Activated CD4-positive, alpha-beta T cell treated with anti-CD3 and anti-CD28 coated beads for 48 hours (primary cell): ENCODE data around the gene RAMACL.
"Not testable (repeated sequence)": the region's sequence is repeated elsewhere in the genome, so short reads cannot be mapped to it uniquely, and the experiment has no call there.

ENCODE experiments used
- DNase-seq: peaks from one replicate; pipeline ENCODE4 v3.0.0-alpha.2; 2020

The RAMACL gene

DNA sequence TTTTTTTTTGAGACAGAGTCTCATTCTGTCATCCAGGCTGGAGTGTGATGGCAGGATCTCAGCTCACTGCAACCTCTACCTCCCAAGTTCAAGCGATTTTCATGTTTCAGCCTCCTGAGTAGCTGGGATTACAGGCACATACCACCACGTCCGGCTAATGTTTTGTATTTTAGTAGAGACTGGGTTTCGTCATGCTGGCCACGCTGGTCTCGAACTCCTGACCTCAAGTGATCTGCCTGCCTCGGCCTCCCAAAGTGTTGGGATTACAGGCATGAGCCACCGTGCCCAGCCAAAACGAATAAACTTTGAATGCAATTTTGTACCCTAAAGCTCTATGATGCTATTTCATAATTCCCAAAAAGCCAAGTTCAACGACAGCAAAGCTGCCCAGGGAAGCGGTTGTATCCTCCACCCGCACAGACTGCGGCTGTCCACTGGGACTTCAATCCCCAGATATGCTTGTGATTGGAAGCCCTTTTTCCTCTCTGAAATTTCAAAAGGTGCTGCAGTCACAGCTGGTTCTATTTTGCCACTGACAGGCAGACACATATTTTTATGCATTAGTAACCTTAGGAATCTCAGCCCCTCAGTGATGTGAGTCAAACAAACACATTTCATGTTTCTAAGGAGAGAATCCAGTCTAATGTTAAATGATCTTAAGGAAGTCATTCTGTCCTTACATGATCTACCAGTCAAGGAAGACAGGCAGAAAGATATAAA, 8.7 kb upstream of the RAMACL start:
- DNase-seq, result no peak

DNA sequence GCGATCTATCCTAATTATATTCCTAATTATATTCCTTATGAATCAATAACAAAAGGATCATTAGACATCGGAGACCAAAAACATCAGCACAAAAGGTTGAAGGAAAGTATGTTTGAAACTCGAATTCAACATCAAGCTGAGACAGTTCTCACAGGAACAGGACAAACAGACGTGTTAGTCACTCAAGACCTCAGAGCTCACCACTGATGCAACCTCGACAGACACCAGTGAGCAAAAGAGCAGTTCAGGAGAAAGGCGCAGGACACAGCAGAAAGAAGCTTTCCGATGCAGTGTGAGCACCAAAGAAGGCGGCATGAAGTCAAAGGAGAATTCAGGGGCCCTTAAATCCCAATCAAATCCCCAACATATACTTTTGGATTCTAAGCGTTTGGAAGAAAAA, 6.3 kb upstream of the RAMACL start:
- DNase-seq, result no peak

DNA sequence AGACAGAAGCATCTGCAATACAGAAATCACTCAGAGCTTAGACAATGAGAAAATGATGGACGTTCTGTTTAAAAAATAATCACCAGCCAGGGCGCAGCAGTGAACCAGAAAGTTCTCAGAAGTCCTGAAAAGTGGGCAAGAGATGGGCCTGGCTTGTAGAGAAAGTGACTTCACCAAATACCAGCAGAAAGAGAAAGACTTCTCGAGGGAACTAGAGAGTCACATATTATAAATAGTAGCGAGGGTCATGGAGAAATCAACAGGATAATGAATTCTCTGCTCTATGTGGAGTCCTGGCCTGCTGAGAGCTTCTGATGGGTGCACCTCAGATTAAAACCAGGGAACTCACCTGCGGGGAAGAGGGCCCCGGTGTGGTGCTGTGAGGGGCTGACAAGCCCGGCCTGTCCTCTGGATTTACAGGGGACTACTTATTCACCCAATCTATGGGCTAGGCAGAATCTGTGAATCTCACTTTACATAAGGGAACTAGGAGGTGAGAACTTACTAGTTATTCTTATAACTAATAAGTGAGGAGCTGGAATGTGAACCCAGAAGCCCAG, 5.6 kb upstream of the RAMACL start:
- no peak for DNase-seq

DNA sequence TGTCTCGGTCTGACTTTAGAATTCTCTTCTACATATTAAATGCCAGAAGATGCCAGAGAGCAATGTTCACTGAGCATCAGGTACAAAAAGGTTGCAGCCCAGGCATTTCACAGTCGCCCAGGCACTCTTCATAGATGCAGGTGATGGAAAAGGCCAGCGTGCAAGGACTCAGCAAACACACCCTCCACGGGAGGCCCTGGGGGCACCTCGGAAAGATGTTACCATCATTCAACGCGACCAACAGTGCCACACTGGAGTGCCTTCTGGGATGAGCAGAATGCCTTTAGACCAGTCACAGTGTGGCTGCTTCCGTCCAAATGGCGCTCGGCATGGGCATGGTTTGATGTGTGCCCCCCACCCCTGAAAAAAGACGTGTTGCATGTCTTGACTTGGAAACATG, 4.5 kb upstream of the RAMACL start:
- no peak for DNase-seq

DNA sequence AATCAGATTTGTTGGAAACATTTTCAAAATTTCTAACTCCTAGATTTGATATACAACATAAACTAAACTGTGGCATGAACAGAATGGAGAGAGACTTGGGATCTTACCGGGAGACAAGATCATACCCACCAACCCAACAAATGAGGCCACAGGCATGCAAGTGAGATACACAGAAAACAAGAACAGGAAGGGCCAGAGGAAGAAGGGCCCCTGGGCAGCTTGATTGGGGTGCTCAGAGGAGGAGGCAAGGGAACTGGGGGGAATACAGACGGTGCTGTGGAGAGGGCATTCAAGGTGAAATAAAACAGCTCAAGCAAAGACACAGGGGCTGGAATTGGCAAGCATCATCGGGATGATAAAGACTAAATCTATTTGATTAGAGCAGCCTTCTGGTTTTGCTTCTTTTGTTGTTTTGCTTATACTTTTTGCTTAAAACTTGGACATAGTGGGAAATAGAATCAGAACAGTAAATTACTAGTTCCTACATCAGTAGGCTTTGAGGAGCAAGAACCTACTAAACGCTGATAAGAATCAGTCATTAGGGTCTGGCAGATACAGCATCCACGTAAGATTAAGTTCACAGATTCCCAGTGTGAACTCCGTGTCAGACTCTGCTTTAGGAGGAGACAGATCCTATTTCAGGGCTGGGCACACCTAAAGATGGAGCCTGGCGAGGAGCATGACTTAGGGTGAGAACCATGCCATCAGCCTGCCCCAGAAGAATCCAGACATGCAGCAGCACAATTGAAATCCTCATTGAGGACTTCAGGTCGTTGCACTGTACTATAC, 3.5 kb upstream of the RAMACL start:
- no peak for DNase-seq

DNA sequence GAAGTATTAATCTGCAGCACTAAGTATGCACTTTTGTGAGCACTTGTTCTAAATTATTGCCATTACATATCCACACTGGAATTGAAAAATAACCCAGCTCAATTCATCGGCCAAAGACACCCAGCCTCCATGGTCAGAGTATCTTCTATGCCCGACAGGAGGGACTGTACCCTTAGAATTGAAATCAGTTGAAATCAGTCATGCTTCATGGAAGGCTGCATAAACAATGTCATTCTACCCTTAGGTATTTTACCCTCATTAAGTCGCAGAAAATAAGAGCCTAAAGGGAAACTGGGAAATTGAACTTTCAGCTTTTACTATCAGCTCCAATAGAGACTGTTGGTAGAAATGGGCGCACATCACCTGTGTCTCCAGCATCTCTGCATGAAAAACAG, 2.9 kb upstream of the RAMACL start:
- DNase-seq, result no peak

DNA sequence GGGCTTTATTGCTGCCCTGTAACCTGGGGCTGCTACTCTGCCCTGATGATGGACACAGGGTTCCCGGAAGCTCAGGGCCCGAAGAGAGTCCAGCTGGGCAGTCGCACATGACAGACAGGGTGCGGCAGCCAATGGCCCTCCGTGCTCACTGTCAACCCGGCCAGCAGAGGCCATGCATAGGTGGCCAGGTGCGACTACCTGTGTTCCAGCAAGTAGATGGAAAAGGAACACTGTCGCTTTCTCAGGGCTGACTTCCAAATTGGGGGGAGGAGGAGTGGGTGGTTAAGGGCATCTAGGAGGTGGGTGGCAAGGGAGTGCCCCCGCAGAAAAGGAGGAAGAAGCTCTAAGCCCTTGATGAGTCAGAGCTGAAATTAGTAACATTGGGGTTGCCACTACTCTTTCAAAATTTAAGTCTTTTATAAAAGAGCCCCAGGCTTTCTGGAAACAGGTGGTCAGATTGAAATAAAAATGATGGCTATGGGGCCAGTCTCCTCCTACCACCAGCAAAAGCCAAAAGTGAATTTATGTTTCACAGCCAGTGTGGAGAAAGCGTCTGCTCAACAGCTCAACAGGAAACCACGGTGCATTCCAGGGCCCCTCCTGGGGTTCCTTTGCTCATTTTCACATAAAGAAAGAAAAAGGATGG, 2.3 kb upstream of the RAMACL start:
- DNase-seq, result no peak

DNA sequence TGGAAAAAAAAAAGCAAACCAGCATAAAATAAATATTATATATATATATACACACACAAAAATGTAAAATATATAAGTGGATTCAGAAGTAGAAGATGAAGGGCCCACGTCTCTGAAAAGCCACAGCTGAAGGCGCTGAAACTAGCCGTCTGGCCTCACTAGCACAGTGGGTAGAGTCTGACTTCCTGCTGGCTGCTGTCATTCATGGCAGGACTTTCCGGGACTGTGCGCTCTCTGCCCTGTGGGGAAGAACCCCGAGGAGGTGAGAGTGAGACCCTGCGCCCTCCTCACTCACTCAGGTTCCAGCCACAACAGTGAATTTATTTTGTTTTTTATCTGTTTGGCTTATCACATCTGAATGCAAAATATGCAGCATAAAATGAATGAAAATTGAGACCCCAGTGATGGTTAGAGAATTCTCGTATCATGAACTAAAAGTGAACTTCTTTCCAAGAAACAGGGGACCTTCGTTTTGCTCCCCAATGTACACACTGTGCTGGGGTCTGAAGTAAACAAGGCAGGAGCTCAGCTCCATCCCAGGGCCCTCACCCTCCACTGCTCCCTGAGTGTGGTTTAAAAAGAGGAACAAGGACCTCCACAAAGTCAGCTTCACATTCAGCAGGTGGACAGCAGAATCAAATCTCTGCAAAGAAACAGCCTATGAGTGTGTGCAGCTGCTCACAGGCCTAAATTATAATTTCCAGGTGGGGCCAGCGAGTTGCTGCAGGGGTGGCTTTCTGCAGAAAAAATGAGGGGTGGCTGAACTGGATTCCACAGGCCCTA, 1.3 kb upstream of the RAMACL start:
- DNase-seq, result no peak

DNA sequence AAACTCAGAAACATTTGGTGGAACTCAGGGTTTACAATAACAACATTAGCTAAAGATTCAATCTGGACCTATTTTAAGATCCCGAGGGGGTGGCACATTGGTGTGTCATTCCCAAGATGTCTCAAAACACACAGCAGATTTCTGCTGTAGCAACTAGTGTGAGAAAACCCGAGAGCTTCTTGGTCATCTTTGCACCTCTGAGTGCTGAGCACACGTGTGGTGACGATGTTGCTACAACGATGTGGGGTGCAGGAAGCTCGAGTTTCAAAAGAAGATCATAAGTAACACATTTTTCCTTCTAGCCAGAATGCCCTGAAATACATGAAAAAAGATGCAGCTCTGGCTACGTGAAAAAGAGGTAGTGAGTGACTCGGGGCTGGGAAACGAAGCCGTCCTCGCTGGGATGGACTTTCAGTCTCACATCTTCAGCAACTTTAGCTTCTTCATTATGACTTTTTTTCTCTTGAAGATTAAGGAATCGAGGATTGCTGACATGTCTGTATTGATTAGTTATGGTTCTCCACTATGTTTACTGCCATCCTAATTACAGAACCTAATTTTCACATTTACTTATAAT, 1.5 kb downstream of the RAMACL start:
- no peak for DNase-seq

DNA sequence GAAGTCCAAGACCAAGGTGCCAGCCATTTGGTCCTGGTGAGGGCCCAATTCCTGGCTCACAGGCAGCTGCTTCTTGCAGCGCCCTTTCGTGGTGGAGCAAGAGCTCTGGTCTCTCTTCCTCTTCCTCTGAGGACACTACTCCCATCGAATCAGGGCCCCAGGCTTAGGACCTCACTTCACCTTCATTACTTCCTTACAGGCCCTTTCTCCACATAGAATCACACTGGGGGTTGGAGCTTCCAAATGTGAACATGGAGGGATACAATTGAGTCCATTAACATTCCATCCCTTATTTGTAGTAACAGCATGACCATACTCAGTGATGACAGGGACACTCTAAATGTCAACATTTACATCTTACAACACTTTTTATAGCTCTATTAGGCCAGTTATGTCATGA, 2.3 kb downstream of the RAMACL start:
- DNase-seq, result no peak

DNA sequence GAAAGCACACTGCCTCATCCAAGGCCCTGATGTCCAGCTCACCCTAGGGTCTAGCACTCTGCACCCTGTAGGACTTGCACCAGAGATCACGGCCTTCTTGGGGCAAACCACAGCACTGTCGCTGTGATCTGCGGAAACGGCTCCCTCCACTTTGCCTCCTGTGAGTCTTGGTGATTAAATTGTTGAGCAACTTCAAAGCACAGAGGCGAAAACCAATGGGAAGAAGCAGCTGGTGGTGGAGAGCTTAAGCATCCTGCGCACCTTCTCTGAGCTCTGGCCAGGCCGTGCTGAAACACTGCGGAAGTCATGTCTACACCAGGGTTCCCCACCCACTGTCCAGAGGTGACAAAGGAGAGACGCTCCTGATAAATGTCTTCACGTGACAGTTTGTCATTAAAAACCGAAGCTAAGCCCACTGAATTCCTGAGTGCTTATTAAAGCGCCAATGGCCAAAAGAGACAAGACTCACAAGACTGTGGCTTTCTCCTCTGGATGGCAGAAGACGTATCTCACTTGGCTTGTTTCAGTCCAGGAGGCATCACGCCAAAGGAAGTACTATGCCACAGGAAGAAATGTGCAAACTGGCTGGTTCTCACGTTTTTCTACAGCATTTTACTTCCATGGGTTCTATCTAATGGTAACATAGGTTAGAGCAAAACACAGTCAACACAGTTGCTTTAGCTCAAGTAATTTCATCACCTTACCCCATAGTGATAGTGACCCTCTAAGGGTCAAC, 3.1 kb downstream of the RAMACL start:
- no peak for DNase-seq

DNA sequence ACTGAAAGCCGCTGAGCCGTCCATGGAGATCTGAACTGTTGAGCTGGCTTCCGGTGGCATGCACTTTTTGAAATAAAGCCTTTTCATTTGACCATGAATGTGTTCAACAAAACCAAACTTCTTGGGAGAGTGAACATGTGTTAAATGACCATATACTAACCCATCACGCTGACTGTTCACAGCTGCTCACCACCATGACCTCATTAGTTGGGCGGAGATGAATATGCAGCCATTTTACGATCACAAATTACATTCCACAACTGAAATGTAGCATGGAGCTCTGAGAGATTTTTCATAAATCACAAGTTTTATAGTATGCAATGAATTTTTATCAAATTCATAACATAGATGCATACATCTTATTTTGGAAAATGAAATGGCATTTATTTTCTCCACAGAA, 4.2 kb downstream of the RAMACL start:
- DNase-seq, result no peak

DNA sequence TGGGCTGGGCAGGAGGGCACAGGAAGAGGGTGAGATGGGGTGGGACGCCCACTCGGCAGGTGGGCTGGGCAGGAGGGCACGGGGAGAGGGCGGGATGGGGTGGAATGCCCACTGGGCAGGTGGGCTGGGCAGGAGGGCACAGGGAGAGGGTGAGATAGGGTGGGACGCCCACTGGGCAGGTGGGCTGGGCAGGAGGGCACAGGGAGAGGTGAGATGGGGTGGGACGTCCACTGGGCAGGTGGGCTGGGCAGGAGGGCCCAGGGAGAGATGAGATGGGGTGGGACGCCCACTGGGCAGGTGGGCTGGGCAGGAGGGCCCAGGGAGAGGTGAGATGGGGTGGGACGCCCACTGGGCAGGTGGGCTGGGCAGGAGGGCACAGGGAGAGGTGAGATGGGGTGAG, 4.7 kb downstream of the RAMACL start:
- DNase-seq, result not testable (repeated sequence)

DNA sequence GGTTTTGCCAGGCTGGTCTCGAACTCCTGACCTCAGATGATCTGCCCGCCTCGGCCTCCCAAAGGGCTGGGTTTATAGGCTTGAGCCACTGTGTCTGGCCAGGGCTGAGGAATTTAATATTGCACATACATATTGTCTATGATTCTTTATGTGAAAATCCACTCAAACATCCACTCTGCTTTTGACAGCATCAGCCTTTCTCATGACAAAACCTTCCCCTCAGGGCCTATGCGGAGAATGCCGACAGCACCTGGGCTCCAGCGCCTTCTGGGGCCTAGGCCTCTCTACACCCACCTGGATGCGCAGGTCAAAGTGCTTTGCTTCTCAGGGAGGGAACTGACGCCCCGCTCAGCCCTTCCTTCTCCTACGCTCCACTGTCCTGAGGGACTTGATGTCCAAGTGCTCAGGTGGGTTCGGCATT, 5.4 kb downstream of the RAMACL start:
- DNase-seq, result no peak

DNA sequence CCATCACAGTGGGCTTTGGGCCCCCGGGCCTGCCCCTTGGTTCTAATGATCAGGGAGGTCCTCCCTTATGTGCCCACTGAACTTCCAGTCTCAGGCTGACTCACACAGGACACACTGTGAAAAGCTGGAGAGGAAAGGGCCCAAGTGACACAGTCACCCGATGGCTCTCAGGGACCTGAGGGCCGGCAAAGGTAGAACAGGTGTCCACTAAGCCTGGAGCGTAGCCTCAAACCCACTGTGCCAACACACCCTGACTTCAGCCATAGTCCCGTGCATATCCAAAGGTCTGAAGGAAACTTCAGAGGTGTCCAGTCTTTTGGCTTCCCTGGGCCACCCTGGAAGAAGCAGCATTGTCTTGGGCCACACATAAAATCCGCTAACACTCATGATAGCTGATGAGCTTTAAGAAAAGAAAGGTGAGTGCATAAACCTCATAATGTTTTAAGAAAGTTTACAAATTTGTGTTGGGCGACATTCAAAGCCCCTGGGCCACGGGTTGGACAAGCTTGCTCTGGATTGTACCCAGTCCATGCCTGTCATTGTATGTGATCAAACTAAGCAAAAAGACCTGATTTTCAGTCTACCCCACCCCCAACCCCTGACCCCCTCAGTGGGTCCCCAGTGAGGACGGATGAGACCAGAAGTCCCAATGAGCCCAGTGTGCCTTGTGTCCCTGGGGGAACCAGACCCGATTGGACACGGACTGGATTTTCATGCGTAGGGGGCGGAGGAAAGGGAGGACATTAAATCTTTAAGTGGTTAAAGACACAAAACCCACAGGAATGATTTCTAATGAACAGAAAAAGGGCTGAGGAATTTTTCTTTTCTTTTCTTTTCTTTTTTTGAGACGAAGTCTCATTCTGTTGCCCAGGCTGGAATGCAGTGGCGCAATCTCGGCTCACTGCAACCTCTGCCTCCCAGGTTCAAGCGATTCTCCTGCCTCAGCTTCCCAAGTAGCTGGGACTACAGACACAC, 6.1 kb downstream of the RAMACL start:
- DNase-seq, result no peak

DNA sequence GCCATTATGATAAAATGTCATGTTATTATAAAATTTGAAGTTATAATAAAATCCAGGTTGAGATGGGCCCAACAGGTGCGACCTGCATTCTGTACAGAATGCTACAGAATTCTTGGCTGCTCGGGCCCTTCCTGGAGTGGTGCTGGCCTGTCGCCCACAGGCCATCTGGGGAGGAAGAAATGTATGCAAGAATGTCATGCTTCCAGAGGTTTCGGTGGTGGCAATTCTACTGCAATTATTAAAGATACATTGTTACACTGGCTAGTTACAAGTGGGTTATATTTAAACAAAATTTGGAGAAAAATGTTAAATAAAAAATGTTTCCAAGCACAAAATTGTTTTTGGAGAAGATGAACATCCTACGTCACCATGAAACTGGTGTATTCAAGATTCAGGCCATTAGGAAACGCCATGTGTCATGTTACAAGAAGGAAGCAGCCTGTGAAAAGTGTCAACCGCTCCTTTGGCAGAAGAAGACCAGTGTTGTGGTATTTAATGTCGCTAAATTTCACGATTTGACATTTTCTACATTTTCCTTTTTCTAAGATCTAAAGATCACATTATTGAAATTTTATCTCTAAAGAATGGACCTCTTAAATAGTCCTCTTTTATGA, 7.1 kb downstream of the RAMACL start:
- no peak for DNase-seq

DNA sequence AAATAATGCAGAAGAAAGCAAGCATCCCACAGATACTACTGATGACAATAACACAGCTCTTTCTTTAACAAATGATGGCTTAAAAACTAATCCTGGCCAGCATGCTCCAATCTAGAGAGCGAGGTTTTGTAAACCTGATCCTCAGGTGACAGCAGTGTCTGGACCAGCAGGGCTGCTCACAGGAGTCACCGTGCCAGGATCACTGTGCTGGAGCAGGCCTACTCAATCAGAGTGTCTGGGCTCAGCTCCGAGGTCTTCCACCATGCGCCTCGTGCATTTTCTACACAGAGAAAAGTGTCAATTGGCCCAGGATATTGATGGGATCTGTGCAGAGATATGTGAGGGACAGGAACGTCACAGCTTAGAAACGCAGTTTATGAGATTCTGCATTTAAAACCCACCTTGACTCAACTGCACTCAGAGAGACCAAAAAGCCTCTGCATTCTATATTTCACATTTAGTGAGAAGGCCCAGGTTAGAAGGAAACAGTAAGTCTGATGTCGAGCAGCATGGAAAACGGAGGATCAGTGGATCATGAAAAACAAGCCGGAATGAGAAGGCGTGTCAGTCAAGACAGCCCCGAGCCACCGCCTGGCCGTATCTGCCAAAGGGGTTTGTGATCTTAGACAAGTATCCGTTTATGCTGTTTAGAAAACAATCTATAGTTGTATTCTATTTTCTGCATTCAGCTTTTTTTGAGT, 7.8 kb downstream of the RAMACL start:
- no peak for DNase-seq

DNA sequence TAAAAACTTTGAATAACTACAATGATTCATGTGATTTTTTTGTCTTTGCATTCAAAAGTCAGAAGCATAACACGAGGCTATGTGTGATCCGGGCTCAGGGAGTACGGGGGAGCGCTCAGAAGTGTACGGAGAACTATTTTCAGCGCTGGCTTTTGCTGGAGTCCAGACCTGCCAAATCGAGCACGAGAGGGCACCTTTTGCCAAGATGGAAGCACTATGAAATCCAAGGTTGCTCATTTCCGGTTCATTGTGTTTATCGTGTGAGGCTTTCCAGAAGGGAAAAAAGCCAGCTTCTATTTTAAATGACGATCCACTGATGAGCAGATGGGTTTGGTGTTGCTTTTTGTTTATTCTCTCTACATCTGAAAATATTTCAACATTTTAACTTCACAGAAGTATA, 11.3 kb downstream of the RAMACL start:
- DNase-seq, result no peak

DNA sequence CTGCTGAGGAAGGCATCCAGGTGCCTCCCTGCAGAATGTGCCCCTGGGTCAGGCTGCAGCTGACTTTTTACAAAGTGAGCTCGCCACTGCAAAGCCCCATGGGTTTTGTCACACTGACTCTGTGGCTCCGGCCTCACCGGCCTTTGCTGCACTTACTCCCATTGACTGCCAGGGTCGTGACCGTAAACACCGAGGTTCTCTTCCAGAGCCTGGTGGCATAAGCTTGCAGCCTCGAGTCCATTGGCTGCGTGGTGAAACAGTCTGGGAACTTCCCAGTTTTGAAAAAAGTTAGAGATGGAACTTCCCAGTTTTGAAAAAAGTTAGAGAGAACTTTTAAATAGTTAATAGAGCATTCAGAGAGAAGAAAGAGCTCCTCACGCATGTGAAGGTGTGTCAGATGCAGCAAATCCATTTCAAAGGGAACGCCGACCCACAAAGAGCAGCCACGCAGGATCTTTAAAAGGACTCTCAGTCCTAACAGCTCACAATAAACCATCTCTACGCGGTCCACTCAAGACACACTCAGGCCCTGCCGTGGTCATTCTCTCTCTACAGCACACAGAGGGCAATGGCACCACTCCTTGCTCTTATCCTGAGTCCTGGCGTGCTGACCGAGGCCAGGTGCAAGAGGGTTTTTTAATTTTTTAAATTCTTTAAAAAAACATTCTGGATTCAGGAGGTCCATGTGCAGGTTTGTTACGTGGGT, 12.8 kb downstream of the RAMACL start:
- DNase-seq, result no peak
